Breast epithelium (tissue), 3 donors: Measurements from ENCODE around the gene CDK5RAP2.

Source experiments
- CTCF ChIP-seq, 3 donors: fragments of 450-650 bp; IDR thresholded peaks; one replicate each; pipeline ENCODE4 v1.5.1; 2016 to 2017; ENCODE audit warnings: antibody characterized with exemption in 3 of 3, mild to moderate bottlenecking in 3 of 3, moderate library complexity in 3 of 3
- POLR2A ChIP-seq: fragments of 450-650 bp; IDR thresholded peaks from one replicate; pipeline ENCODE4 v1.6.1; 2016; ENCODE audit warnings: antibody characterized with exemption, mild to moderate bottlenecking, moderate library complexity
- POLR2AphosphoS5 ChIP-seq, 3 donors: sonication (generic); formaldehyde crosslinking; IDR thresholded peaks; one replicate each; pipeline ENCODE4 v1.6.1; 2017; ENCODE audit warnings: antibody characterized with exemption in 3 of 3

GRCh38 chr9:120383611-120383998 is 196.4 kb downstream of the CDK5RAP2 start:
- no peak for TF ChIP-seq POLR2A
- no peak for TF ChIP-seq CTCF (IDR thresholded peaks at IDR 0.05)
- no peak for TF ChIP-seq POLR2AphosphoS5 (IDR thresholded peaks at IDR 0.05)
